Fibroblast of gingiva (primary cell): ENCODE data around the gene HTT.
"Not testable (repeated sequence)": the region's sequence is repeated elsewhere in the genome, so short reads cannot be mapped to it uniquely, and the experiment has no call there.

Source experiments
- DNase-seq: peaks from one replicate; pipeline ENCODE4 v3.0.0-alpha.2; 2011; ENCODE audit warnings: low read depth

HTT gene

DNA sequence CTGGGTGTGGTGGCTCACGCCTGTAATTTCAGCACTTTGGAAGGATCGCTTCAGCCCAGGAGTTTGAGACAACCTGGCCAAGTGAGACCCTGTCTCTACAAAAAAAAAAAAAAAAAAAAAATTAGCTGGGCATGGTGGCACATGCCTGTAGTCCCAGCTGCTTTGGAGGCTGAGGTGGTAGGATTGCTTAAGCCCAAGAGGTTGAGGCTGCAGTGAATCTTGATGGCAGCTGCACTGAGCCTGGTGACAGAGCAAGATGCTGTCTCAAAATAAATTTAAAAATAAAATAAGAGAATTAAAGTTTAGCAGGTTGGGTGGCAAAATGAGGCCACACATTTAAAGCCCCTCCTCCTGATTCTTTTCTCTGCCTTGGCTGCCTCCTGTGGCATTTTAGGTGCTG is 47.1 kb downstream of the HTT start:
- no peak for DNase-seq

GRCh38 chr4:3122081-3122563 is 47.6 kb downstream of the HTT start:
- DNase-seq, result no peak

GRCh38 chr4:3123181-3123671 is 48.7 kb downstream of the HTT start:
- DNase-seq, result peak; percentile 63

GRCh38 chr4:3124070-3124767 is 49.7 kb downstream of the HTT start:
- DNase-seq, result no peak

- no peak for DNase-seq
Measured at GRCh38 chr4:3127112-3127511, 52.6 kb downstream of the HTT start.

DNA sequence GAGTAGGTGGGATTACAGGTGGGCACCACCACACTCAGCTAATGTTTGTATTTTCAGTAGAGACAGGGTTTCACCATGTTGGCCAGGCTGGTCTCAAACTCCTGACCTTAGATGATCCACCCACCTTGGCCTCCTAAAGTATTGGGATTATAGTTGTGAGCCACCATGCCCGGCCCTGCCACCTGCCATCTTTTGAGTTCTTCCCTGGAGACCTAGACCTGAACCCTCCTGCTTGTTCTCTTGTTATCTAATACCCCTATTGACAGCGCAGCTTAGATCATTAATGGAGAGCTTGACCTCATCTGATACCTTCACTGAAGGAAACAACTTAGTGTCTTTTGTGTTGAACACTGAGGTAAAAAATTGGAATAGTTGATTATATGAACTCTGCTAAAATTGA is 53.6 kb downstream of the HTT start:
- DNase-seq, result no peak

DNA sequence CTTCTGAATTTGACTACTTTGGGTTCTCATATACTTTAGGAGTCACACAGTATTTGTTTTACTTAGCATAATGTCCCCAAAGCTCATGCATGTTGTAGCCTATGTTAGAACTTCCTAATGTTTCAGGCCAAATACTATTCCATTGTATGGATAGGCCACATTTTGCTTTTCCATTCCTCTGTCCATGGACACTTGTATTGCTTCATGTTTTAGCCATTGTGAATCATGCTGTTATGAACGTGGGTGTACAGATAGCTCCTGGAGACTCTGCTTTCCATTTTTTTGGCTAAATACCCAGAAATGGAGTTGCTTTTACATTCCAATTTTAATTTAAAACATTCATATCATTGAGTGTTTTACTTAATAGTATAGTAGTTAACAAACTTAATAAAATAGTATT is 54.5 kb downstream of the HTT start:
- peak; percentile 44 for DNase-seq

DNA sequence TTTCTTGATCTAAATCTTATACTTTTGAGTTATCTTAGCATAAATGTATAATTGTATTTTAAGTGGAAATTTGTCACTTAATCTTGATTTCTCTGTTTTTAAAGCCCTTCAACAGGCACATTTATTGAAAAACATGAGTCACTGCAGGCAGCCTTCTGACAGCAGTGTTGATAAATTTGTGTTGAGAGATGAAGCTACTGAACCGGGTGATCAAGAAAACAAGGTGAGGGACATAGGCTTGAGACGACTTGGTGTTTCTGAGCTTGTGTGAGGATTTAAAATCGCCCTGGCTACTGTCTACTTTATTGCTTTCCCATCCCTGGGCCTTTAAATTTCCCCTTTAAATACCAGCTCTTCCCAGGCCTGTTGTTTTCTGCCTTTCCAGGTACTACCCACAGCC is 55.7 kb downstream of the HTT start:
- DNase-seq, result no peak

DNA sequence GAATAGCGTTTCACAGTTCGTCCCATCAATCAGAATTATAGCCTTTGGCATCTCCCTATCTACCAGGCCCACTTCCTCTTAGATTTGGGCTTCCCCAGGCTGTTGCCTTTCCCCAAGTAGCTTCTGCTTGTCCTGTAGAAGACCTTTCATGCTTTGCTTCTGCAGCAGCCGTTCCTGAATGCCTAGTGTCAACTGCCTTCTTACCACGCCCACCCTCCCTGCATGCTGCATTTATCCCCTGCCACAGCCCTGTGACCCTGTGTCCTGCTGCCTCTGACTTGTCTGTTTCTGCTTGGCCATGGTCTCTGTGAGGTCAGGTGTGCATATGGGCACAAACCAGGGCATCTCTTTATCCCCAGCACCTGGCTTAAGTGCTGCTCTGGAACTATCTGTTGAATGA is 56.3 kb downstream of the HTT start:
- DNase-seq, result no peak

GRCh38 chr4:3134201-3134600 is 59.7 kb downstream of the HTT start:
- no peak for DNase-seq

- DNase-seq, result no peak
Measured at GRCh38 chr4:3135155-3136011, 60.9 kb downstream of the HTT start.

DNA sequence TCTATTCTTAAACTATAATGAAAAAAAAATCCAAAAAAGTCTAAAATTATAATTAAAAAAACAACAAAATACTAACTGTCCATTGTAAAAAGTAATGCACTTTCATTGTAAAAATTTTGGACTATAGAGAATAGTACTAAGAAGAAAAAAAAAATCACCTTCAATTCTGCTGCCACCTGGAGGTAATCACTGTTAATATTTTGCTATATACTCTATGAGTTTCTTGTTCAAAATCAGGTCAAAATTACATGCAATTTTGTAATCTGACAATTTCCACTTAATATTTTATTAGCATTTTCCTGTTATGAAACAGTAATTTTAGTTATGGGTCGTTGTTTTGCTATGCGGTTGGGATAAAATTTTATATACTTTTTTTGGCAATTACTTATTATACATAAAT is 62.0 kb downstream of the HTT start:
- DNase-seq, result no peak

DNA sequence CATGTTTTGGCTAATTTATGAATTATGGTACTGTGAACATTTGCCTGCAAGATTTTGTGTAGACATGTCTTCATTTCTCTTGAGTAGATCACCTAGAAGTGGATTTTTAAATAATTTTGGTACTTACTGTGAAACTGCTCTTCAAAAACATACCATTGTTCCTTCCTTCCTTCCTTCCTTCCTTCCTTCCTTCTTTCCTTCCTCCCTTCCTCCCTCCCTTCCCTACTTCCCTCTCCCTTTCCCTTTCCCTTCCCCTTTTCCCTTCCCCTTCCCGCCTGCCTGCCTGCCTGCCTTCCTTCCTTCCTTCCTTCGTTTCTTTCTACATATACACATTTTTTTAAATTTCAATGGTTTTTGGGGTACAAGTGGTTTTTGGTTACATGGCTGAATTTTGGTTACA is 63.4 kb downstream of the HTT start:
- no peak for DNase-seq

DNA sequence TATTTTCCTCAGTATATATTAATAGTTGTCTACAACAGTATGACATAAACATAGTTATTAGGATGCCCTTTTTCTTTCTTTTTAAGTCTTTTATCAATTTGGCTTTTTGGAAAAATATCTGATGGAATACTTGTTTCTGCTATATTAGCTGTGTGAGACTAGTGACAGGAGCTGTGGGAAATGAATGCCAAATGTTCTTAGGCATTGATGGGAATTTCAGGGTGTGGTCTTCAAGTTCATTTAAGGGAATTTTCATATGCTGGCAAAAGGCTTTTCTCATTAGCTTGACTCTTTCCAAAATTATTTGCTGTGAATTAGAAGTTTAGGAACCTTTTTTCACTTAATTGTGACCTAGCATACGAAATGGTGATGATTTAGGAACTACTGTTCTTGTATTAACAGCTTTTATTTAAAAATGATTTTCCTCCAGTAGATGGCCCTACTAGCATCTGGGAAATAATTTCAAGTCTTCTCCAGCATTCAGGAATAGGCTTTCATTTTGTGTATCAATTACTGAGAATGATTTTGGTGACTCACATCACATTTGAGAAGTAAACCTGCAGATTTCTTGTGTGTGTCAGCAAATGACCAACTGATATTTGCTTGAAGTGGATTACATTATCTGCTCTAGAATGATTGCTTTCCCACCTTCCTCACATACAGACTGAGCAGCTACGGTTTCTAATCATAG is 70.9 kb downstream of the HTT start:
- peak; percentile 35 for DNase-seq

DNA sequence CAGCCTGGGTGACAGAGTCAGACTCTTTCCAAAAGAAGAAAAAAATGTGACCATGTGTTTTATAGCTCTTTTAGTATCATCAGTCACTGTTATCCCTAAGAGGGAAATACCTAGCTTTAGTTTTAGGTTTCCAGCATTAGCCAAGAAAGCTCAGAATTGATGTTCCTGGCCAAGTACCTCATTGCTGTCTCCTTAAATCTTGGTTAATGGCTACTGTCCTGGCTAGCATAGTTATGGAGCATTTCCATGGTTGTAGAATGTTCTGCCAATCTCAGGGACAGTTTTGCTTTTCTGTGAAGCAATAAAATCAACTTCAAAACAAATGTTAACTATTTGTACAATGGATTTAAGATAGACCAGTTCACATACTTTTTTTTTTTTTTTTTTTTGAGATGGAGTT is 74.4 kb downstream of the HTT start:
- DNase-seq, result no peak

DNA sequence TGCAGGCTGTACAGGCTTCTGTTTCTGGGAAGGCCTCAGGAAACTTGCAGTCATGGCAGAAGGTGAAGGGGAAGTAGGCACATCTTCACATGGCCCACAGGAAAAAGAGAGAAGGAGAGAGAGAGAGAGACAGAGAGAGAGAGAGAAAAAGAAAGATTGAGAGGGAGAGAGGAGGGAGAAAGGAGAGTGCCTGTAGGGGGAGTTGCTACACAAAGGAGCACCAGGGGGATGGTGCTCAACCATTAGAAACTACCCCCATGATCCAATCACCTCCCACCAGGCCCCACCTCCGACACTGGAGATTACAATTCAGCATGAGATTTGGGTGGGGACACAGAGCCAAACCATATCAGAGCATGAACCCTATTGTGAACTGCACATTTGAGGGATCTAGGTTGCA is 76.8 kb downstream of the HTT start:
- not testable (repeated sequence) for DNase-seq

DNA sequence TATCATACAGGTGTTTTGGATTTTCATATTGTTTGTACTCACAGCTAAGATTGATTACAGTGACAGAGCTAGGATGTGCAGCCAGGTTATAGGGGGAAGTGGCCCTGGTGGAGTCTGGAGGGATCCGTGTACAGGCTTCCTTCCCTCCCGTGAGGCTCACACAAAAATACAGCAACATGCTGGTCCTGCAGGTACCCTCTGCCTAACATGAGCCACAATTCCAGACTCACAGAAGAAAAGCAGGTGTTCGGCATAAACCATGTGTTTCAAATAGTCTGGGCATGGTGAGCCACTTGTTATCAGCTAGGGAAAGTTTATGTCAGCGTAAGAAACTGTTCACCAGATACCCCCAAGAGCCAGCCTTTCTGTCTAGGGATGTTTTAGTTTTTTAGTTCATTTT is 82.9 kb downstream of the HTT start:
- no peak for DNase-seq

GRCh38 chr4:3158841-3159240 is 84.4 kb downstream of the HTT start:
- no peak for DNase-seq

DNA sequence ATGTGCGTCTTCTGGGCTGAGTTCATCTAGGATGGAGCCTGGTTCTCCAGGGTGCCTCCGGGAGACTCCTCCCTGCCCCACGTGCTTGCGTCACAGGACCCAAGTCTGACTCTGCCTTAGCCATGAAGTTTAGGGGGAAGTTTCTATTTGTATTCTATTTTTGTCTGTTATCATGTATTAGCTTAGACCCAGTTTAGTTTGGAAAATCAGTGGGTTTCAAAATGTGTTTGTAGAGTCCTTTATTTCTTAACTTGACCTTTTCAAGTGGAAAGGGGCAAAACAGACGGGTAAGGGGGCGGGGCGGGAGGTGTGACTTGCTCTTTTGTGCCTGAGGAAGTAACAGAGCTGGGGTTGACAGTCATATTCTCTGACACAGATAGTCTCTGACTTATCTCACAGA is 86.0 kb downstream of the HTT start:
- DNase-seq, result no peak

- not testable (repeated sequence) for DNase-seq
Measured at GRCh38 chr4:3161044-3161443, 86.6 kb downstream of the HTT start.

- not testable (repeated sequence) for DNase-seq
Measured at GRCh38 chr4:3166434-3166833, 92.0 kb downstream of the HTT start.

GRCh38 chr4:3168029-3168428 is 93.5 kb downstream of the HTT start:
- DNase-seq, result peak; percentile 21
